ENCODE results near the gene KDM6A.
"Not testable (repeated sequence)": the region's sequence is repeated elsewhere in the genome, so short reads cannot be mapped to it uniquely, and the experiment has no call there.

KDM6A gene

GRCh38 chrX:44914532-44915198, 41.7 kb downstream of the KDM6A start:
- no peak for TF ChIP-seq Cebpa-rat (IDR thresholded peaks at IDR 0.05)
- H3K4me3 ChIP-seq: no peak overlapping the region
- H3K9me3 ChIP-seq: peaks cover 49% of the 10 kb centered on the region
- no peak overlapping the region for H3K9ac ChIP-seq
- no peak overlapping the region for H3K4me2 ChIP-seq
- H3K27me3 ChIP-seq: no peaks in the 10 kb centered on the region
- H3K27ac ChIP-seq: no peak overlapping the region
- peaks cover 23% of the 10 kb centered on the region for H3K36me3 ChIP-seq
- H4K20me1 ChIP-seq: peaks cover 77% of the 10 kb centered on the region
- H3K4me1 ChIP-seq: peaks cover 8% of the 10 kb centered on the region; the same call in 1 of the 2 replicates

GRCh38 chrX:44915361-44915868, 42.4 kb downstream of the KDM6A start:
- TF ChIP-seq Cebpa-rat (IDR thresholded peaks at IDR 0.05): no peak
- Histone ChIP-seq H4K20me1 (peaks cover 84% of the 10 kb centered on the region), H3K4me3 (no peak overlapping the region), H3K27me3 (no peaks in the 10 kb centered on the region), H3K4me1 (peaks cover 8% of the 10 kb centered on the region; the same call in 1 of the 2 replicates), H3K4me2 (no peak overlapping the region), H3K36me3 (peaks cover 25% of the 10 kb centered on the region), H3K27ac (no peak overlapping the region), H3K9me3 (peaks cover 49% of the 10 kb centered on the region), H3K9ac (no peak overlapping the region)

GRCh38 chrX:44918722-44919121, 45.7 kb downstream of the KDM6A start:
- peaks cover 8% of the 10 kb centered on the region; the same call in 1 of the 2 replicates for H3K4me1 ChIP-seq
- H3K27ac ChIP-seq: no peak overlapping the region
- TF ChIP-seq Cebpa-rat (IDR thresholded peaks at IDR 0.05): no peak
- no peak overlapping the region for H3K9ac ChIP-seq
- H3K9me3 ChIP-seq: peaks cover 44% of the 10 kb centered on the region
- no peak overlapping the region for H3K4me2 ChIP-seq
- no peaks in the 10 kb centered on the region for H3K27me3 ChIP-seq
- peaks cover 15% of the 10 kb centered on the region for H3K36me3 ChIP-seq
- peaks cover 98% of the 10 kb centered on the region for H4K20me1 ChIP-seq
- no peak overlapping the region for H3K4me3 ChIP-seq

GRCh38 chrX:44922980-44923379, 50.0 kb downstream of the KDM6A start:
- no peak overlapping the region for H3K27ac ChIP-seq
- peaks cover 97% of the 10 kb centered on the region for H4K20me1 ChIP-seq
- no peaks in the 10 kb centered on the region for H3K27me3 ChIP-seq
- no peak overlapping the region for H3K9ac ChIP-seq
- no peak overlapping the region for H3K4me2 ChIP-seq
- H3K36me3 ChIP-seq: peaks cover 29% of the 10 kb centered on the region
- no peak for TF ChIP-seq Cebpa-rat (IDR thresholded peaks at IDR 0.05)
- H3K4me3 ChIP-seq: no peak overlapping the region
- H3K4me1 ChIP-seq: no peaks in the 10 kb centered on the region
- H3K9me3 ChIP-seq: peaks cover 60% of the 10 kb centered on the region

GRCh38 chrX:44927398-44927797, 54.4 kb downstream of the KDM6A start:
- Histone ChIP-seq H3K27me3 (no peaks in the 10 kb centered on the region), H3K9me3 (peaks cover 65% of the 10 kb centered on the region), H4K20me1 (peaks cover 99% of the 10 kb centered on the region), H3K9ac (no peak overlapping the region), H3K4me3 (no peak overlapping the region), H3K27ac (no peak overlapping the region), H3K4me1 (no peaks in the 10 kb centered on the region), H3K36me3 (peaks cover 44% of the 10 kb centered on the region), H3K4me2 (no peak overlapping the region)
- TF ChIP-seq Cebpa-rat (IDR thresholded peaks at IDR 0.05): no peak

- H3K9me3 ChIP-seq: peaks cover 61% of the 10 kb centered on the region
- H3K27ac ChIP-seq: no peak overlapping the region
- TF ChIP-seq Cebpa-rat (IDR thresholded peaks at IDR 0.05): no peak; the same call in 1 of the 2 replicates
- peaks cover 99% of the 10 kb centered on the region for H4K20me1 ChIP-seq
- H3K9ac ChIP-seq: no peak overlapping the region
- peaks cover 48% of the 10 kb centered on the region for H3K36me3 ChIP-seq
- no peak overlapping the region for H3K4me3 ChIP-seq
- H3K27me3 ChIP-seq: no peaks in the 10 kb centered on the region
- H3K4me1 ChIP-seq: peaks cover 10% of the 10 kb centered on the region; the same call in 1 of the 2 replicates
- no peak overlapping the region for H3K4me2 ChIP-seq
These were observed 58.5 kb downstream of the KDM6A start for GRCh38 chrX:44931441-44931973.

GRCh38 chrX:44935172-44935571, 62.2 kb downstream of the KDM6A start:
- Histone ChIP-seq H3K9me3 (peaks cover 54% of the 10 kb centered on the region), H4K20me1 (peaks cover 99% of the 10 kb centered on the region)

GRCh38 chrX:44935640-44936039, 62.7 kb downstream of the KDM6A start:
- Histone ChIP-seq H3K27ac (no peak overlapping the region), H3K27me3 (no peaks in the 10 kb centered on the region), H4K20me1 (peaks cover 98% of the 10 kb centered on the region), H3K9ac (no peak overlapping the region), H3K4me2 (no peak overlapping the region), H3K9me3 (peaks cover 58% of the 10 kb centered on the region), H3K36me3 (peaks cover 72% of the 10 kb centered on the region), H3K4me3 (no peak overlapping the region), H3K4me1 (peaks cover 10% of the 10 kb centered on the region; the same call in 1 of the 2 replicates)
- no peak for TF ChIP-seq Cebpa-rat (IDR thresholded peaks at IDR 0.05)

More at GRCh38 chrX:44935172-44935571, 62.2 kb downstream of the KDM6A start:
- Histone ChIP-seq H3K9ac (no peak overlapping the region), H3K4me3 (no peak overlapping the region), H3K27ac (no peak overlapping the region), H3K36me3 (peaks cover 67% of the 10 kb centered on the region), H3K4me2 (no peak overlapping the region), H3K27me3 (no peaks in the 10 kb centered on the region), H3K4me1 (peaks cover 10% of the 10 kb centered on the region; the same call in 1 of the 2 replicates)
- no peak for TF ChIP-seq Cebpa-rat (IDR thresholded peaks at IDR 0.05)

- Histone ChIP-seq H3K4me1 (peaks cover 10% of the 10 kb centered on the region; the same call in 1 of the 2 replicates), H4K20me1 (peaks cover 89% of the 10 kb centered on the region), H3K27me3 (no peaks in the 10 kb centered on the region), H3K4me3 (no peak overlapping the region), H3K36me3 (peaks cover 71% of the 10 kb centered on the region), H3K9me3 (peaks cover 61% of the 10 kb centered on the region), H3K4me2 (no peak overlapping the region), H3K9ac (no peak overlapping the region), H3K27ac (no peak overlapping the region)
- no peak for TF ChIP-seq Cebpa-rat (IDR thresholded peaks at IDR 0.05)
These were observed 64.6 kb downstream of the KDM6A start for GRCh38 chrX:44937606-44938005.

GRCh38 chrX:44938111-44938510, 65.1 kb downstream of the KDM6A start:
- H3K4me1 ChIP-seq: peaks cover 10% of the 10 kb centered on the region; the same call in 1 of the 2 replicates
- no peak for TF ChIP-seq Cebpa-rat (IDR thresholded peaks at IDR 0.05)
- H3K36me3 ChIP-seq: peaks cover 66% of the 10 kb centered on the region
- no peak overlapping the region for H3K9ac ChIP-seq
- no peak overlapping the region for H3K4me2 ChIP-seq
- no peak overlapping the region for H3K4me3 ChIP-seq
- H3K27me3 ChIP-seq: no peaks in the 10 kb centered on the region
- no peak overlapping the region for H3K27ac ChIP-seq
- peaks cover 84% of the 10 kb centered on the region for H4K20me1 ChIP-seq
- peaks cover 60% of the 10 kb centered on the region for H3K9me3 ChIP-seq

- H3K27ac ChIP-seq, H3K4me3 ChIP-seq, H3K4me2 ChIP-seq, H3K27me3 ChIP-seq, H3K4me1 ChIP-seq, H3K9ac ChIP-seq: not testable (repeated sequence)
- Histone ChIP-seq H4K20me1 (peaks cover 67% of the 10 kb centered on the region), H3K36me3 (peaks cover 62% of the 10 kb centered on the region), H3K9me3 (peaks cover 76% of the 10 kb centered on the region)
These were observed 67.6 kb downstream of the KDM6A start for GRCh38 chrX:44940541-44940940.

Data from BLaER1 (cell line).